ENCODE data around the gene HIPK3.

Gene HIPK3

DNA sequence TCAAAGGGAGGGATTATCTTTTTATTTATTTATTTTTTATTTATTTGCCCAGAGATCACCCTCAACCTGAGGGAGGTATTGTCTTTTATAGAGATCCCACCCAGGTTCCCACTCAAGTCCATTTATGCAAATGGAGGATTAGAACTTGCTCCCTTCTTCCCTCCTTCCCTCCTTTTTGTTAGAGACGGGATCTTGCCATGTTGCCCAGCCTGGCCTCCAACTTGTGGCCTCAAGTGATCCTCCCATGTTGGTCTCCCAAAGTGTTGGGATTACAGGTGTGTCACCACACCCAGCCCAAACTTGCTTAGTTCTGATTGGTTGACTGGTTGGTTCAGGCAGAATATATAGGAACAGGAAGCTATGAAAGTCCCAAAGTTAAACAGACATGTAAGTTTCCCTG is 51.9 kb downstream of the HIPK3 start:
- DNase-seq: no peak

DNA sequence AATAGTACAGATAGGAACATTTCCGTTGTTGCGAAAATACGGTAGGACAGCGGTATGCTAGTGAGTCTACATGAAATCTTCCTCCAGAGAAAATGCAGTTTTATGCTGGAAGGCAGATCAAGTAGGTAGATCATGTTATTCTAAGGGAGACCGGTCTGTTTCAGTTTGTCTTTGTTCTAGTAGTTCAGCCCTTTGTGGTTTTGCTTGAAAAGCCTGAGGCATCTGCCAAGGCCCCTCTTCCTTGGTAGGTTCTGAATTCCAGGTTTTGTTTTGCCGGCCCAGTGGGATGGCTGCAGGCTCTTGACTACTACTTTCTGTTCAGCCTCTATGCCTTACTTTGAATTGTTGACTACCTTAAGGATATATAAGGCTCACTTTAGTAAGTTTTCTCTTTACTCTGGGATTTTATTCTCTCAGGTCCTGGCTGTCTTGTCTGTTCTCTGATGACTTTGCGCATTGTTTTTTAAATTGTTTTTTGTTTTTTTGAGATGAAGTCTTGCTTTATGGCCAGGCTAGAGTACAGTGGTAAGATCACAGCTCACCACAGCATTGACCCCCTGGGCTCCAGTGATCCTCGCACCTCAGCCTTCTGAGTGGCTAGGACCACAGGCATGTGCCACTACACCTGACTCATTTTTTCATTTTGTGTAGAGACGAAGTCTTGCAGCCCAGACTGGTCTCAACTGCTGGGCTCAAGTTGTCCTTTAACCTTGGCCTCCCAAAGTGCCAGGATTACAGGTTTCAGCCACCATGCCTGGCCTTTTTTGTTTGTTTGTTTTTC is 53.7 kb downstream of the HIPK3 start:
- DNase-seq: no peak

DNA sequence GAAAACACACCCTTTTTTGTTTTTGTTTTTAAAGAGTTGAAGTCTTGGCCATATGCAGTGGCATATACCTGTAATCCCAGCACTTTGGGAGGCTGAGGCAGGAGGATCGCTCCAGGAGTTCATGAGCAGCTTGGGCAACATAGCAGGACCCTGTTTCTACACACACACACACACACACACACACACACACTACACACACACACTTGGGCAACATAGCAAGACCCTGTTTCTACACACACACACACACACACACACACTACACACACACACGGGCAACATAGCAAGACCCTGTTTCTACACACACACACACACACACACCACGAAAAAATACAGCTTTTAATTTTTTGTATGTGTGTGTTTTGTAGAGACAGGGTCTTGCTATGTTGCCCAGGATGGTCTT is 54.5 kb downstream of the HIPK3 start:
- DNase-seq: no peak

DNA sequence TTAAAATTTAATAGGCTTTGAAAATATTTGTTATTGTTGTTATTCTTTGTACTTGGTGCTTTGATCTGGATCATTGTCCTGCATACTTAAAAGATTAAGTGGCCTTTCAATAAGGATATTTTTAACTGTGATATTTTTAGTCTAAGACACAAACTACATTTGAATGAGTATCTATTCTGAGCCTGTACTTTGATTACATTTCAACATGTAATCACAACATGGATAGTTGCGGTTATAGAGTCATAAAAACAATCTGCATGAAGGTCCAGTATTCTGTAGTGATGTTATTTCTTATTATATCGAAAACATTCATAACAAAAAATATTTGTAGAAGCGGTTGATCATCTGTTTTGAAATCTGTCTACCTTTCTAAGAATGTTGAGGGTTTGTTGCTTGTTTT is 58.6 kb downstream of the HIPK3 start:
- DNase-seq: no peak

DNA sequence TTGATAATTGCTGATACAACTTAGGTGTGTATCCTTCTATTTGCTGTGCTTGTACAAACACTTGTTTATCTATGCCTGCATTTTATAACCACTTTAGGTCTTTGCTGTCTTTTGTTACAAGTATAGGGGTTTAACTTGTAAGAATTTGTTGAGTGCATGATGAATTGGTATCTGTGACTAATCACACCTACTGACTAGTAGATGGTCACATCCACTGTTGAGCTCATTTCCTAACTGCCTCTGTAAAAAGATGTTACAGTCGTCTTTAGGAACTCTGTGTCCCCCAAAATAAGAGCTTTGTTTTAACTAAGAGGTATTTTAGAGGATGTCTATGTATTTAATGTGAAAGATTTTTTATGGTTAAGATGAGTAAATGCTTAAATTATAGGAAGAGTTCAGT is 60.5 kb downstream of the HIPK3 start:
- DNase-seq: no peak

DNA sequence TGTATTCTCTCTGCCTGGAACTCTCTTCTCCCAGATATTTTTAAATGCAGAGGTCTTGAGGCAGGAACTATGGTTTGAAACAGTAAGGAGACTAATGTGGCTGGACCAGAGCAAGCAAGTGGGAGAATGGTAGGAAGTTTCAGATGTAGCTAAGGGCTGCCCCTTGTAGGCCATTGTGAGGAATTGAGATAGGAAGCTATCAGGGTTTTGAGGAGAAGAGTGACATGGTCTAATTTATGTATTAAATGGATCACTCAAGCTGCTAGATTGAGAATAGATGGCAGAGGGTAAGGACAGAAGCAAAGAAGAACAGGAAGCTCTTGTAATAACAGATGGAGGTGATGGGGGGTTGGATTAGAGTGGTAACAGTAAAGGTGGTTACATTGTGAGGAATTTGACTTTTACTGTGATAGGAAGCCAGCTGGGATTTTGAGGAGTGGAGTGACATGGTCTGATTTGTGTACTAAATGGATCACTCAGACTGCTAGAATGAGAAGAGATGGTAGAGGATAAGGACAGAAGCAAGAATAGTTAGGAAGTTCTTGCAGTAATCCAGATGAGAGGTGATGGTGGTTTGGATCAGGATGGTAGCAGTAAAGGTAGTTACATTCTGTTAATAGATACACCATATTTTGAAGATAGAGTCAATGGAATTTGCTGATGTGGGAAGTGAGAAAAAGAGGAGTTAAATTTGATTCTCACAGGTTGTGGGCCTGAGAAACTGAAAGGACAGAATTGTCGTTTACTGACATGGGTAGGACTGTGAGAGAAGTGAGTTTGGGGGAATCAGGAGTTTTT is 63.0 kb downstream of the HIPK3 start:
- no peak for DNase-seq

DNA sequence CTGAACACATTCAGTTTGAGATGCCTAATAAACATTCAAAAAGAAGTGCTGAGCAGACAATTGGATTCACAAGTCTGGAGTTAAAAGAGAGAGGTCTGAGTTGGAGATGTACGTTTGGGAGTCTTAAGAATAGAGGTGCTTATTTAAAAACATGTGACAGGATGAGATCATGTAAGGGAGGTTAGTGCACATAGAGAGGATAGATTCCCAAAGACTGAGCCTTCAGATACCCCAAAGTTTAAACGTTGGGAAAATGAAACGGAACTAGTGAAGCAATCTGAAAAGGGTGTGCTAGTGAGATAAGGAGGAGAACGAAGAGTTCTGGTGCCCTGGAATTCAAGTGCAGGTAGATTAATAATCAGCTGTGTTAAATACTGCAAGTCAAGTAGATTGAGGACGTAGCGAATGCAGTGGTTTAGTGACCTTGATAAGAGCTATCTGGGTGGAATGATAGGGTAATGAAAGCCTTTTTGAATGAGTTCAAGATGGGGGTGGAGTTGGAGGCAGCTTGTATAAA is 63.7 kb downstream of the HIPK3 start:
- no peak for DNase-seq

DNA sequence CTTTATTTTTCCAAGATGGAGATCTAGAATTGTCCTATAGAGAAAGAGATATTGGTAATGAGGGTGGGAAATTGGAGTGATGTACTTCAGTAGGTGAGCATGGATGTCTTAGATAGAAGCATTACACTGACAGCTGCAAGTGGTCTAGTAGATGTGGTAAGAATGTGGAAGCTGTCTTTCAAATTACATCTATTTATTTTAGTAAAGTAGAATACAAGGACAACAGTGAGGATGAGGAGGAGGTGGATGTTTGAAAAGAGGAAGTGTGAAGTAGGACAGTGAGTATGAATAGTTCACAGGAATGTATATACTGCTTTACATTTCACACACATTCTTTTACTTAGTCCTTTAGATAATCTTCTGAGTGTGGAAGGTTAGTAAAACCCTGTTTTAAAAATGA is 64.2 kb downstream of the HIPK3 start:
- no peak for DNase-seq

DNA sequence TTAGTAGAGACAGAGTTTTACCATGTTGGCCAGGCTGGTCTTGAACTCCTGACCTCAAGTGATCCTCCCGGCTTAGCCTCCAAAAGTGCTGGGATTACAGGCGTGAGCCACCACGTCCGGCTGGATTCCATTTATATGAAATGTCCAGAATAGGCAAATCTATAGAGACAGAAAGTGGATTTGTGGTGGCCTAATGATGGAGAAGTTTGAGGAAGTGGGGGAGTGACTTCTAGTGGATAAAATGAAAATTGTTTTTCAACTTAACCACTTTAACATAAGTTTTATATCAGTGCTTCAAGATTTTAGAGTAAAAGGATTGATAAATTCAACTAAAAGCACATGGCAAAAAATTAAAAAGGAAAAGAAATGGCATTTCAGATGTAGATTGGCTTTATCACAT is 66.2 kb downstream of the HIPK3 start:
- DNase-seq: no peak

DNA sequence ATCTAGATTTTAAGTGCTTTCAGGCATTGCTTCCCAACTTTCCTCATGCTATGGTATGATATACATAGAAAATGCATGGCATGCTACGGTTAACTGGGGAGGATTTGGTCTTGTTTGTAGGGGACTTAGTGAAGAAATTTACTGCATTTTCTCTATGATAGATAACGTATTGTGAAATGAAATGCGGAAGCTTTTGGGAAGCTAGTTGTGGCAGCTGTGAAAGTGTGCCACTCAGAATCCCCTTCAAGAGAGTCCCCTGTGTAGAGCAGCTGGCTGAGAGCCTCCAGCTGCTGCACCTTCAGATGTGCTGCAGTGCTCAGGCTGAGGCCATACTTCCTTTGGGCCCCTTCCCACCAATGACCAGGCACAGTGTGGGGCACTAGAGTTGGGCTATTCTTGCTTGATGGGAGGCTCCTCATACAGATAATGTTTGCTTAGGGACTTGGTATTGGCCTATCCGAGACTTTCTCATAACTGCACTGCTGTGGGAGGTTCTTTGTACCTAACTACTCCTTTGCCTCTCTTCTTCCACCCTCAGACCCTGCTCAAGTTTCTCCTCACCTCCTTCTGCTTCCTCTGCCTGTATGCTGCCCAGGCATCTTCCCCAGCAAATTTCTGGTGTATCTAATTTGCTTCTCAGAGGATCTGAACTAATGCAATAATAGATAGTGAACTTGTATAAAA is 67.3 kb downstream of the HIPK3 start:
- DNase-seq: no peak

DNA sequence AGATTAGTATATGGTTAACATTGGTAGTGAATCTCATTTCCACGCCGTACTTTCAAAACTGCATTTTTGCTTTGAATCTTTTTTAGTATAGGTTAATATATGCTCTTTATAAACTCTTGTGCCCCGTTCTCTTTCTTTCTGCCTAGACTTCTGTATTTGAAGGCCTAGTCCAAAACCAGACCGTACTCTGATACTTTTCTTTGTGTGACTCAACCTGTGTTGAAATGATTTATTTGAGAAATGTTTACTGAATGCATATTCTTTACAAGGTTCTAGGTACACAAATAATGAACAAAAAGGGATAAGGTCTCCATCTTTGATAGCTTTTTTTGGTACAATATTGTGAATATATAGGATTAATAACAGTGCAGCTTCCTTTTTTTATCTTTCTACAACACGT is 68.3 kb downstream of the HIPK3 start:
- DNase-seq: no peak

DNA sequence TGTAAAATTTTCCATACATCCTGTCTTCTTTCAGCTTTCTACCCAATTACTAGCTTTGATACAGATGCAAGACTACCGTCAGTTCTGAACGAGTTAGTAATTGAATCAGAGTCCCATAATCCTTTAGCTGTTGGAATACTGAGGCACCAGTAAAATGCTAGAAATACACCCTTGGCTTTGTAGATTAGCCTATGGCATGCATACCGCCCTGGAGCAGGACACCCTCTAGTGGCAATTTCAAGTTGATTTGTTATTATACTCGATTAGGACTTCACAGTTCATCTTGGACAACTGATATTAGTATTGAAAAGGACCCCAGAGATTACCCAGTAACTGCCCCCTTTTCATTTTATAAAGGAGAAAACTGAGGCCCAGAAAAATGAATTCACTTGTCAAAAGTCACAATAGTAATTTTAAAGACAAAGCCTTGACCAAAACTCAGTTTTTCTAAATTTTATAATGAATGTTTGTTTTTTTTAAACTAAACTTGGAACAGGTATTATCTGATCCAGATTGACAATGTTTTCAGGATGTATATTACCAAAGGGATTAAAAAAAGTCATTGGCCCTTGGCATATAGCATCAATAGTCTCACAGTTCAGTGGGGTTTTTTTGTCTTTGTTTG is 72.6 kb downstream of the HIPK3 start:
- DNase-seq: peak; percentile 30 to 72

DNA sequence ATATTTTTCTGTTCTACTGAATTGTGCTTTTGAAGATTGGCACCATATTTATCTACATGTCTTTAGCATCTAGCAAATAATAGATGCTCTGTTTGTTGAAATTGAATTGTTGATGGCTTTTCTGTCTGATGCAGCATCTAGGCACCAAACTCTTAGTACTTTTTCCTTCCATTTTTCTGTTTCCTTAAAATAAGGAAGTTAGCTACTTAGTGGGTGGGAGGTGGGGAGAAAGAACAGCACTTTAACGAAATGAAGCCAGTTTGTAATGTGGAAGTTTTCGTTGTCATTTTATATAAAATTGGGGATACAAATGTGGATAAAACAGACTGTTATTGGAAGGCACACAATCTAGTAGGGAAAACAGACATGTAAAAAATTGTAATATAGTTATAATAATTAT is 76.6 kb downstream of the HIPK3 start:
- DNase-seq: no peak

DNA sequence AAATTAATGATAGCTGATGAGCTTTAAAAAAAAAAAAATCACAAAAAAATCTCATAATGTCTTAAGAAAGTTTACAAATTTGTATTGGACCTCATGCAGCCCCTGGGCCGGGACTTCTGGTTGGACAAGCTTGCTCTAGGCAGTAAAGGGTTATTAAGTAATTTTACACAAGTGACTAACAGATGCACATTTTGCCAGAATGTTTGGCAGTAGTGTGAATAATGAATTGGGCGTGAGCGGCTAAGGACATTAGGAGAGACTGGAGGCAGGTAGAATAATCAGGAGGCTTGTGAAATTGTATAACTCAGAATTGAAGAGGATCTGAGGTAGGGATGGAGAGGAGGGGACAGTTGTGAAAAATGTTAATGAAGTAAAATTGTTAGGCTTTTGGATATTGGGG is 77.4 kb downstream of the HIPK3 start:
- no peak for DNase-seq

DNA sequence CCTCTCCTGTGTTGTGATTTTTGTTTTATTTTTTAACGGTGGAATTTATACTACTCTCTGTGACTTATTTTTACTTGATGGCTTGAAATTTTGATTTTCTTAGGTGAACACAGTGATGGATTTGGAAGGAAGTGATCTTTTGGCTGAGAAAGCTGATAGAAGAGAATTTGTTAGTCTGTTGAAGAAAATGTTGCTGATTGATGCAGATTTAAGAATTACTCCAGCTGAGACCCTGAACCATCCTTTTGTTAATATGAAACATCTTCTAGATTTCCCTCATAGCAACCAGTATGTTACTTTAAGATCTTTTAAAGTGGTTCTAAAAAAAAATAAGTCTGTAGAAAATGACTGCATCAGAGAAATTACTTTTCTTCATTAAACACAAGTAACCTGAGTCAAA is 82.1 kb downstream of the HIPK3 start:
- no peak for DNase-seq

DNA sequence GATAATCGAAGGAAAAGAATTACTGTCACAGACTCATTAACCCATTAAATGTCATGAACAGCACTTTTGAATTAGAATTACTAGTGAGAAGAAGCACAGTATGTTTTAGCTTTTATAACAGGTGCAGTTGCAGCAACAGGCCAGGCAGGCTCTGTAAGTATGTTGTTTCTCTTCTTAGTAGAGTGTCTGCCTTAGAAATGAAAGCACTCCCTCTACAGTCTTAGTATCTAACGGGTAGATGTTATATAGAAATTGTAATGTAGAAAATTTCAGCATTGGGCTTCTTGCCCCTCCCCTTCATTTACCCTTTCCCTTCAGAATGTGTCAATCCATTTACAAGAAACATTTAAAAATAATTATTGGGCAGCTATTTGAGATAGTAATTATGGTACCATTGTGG is 87.4 kb downstream of the HIPK3 start:
- no peak for DNase-seq

DNA sequence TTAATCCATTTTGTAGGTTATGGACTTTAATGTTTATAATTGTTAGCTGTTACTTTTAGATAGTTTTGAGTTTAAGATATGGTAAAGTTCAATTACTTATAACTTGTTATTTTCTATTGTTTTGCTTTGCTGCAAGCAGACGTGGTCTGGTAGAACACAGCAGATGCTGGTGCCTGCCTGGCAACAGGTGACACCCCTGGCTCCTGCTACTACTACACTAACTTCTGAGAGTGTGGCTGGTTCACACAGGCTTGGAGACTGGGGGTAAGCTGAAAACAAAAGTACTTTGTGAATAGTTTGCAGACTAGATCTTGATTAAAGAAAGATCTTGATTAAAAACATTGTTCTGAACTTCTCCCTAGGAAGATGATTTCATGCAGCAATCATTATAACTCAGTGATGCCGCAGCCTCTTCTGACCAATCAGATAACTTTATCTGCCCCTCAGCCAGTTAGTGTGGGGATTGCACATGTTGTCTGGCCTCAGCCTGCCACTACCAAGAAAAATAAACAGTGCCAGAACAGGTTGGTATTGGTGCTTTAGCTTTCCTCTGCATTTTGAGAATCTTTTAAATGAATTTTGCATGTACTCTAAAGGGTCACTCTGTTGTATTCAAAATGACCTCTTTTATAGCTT is 90.4 kb downstream of the HIPK3 start:
- DNase-seq: no peak

DNA sequence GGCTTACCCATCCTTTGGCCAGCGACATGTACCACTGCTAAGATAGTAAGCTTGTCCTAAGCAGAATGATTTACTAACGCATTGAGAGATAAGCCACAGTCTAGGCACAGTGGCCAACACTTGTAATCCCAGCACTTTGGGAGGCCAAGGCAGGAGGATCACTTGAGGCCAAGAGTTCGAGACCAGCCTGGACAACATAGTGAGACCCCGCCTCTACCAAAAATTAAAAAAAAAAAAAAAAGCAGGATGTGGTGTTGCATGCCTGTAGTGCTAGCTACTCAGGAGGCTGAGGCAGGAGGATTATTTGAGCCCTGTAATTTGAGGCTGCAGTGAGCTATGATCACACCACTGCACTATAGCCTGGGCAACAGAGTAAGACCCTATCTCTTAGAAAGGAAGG is 93.1 kb downstream of the HIPK3 start:
- no peak for DNase-seq

DNA sequence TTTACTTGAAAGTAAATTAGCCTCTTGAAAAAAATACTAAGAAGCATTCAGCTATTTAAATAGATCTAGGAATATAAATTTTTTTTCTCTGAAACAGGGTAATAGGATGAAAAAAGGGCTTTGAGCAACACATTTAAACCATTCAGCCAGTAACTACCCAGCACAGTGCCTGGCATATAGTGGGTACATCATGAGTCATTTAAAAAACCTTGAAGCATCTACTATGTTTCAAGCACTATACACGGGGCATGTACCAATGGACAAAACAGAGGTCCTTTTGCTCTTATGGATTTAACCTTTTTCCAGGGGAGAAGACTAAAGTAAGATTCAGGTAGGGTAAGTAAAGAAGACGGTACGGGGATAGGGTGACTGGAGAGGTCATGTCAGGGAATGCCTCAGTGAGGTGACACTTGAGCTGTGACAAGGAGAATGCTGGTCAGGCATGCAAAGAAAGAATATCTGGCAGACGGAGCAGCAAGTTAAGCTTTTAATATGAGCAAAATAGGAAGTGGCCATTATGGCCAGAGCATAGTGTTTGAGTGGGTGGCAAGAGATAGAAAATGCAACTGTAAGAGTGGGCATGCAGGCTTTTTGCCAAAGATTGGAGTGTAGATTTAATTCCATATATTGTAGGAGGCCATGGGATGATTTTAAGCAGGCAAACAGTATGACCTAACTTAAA is 101.1 kb downstream of the HIPK3 start:
- DNase-seq: no peak

DNA sequence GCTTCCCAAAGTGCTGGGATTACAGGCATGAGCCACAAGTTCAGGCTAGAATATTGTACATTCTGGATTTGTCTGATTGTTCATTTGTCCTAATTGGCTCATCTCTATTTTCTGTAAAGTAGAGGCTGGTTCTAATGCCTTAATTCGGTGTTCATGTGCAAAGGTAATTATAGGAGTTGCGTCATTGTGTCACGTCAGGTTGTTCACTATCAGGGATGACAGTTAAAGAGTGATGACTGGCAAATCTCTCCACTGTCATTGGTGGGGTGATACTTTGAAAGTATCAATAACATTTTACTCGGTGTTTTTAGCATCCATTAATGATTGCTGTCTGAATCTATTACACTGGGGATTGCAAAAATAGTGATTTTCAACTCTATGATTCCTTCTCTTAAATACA is 103.5 kb downstream of the HIPK3 start:
- DNase-seq: no peak

DNA sequence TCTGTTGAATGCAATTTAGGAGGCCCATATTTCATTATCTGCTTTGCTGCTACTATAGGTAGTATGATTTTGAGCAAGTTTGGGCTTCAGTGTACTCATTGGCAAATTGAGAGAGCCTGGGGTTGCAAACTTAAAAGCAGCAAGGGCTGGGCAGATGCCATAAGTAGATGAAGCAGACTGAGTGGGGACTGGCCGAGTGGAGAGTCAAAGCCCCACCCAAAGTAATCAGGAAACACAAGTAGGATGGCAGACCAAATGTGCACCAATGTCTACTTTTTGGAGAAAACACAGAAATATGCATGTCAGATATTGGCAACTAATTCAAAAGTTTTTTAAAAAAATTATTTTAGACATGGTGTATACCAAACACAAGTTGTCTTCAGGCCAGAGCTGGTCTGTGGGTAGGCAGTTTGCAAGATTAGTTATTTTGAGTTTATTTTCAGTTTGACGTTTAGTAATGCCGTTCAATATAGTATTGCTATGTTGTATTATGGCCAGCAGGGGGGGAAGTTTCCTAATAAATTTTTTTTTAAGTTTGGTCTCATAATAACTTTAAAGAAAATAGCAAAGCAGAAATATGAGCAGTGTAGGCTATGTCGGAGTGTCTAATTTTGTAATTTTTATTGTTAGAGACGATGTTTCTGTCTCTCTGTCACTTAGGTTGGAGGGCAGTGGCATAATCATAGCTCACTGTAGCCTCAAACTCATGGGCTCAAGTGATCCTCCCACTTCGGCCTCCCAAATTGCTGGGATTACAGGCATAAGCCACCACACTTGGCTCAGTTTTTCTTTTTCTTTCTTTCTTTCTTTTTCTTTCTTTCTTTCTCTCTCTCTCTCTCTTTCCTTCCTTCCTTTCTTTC is 105.1 kb downstream of the HIPK3 start:
- peak; percentile 7 to 67 for DNase-seq

Measured in NCI-H446 (cell line).